GM12878 (cell line): ENCODE results near the gene UBASH3A. TPM values are rescaled to one million over a fixed set of nuclear protein-coding genes. Genes with fewer than 3 reads are reported as not detected.

Experiments
- ATAC-seq: fragments of 200-7000 bp; cut with Tn5 transposase; 3 replicates; pipeline ENCODE4 v1.9.1; 2020; ENCODE audit warnings: mild to moderate bottlenecking, moderate library complexity
- BruUV-seq: library from RNA; stranded (reverse); fragments of 400-500 nt; replicated peaks from 2 replicates; lab custom pipeline; 2021; lab: Mats Ljungman, UMichigan
- CTCF ChIA-PET: fragments of 300-600 bp; sonication (Branson Sonifier 250); formaldehyde crosslinking; extraction: SDS; loops from one replicate; lab custom pipeline; 2021; ENCODE audit warnings: inconsistent platforms; lab: Yijun Ruan, JAX
- POLR2A ChIA-PET: fragments of 350-600 bp; formaldehyde crosslinking; extraction: SDS; loops from one replicate; lab custom pipeline; 2021; ENCODE audit warnings: inconsistent platforms; lab: Charles Lee
- RAD21 ChIA-PET: fragments of 300-600 bp; sonication (Branson Sonifier 250); formaldehyde crosslinking; loops from one replicate; lab custom pipeline; 2023; ENCODE audit warnings: antibody characterized with exemption; ENCODE audit not compliant: unreplicated experiment; lab: Charles Lee
- SMC1A ChIA-PET: fragments of 300-600 bp; sonication (Branson Sonifier 250); formaldehyde crosslinking; loops from one replicate; lab custom pipeline; 2023; ENCODE audit not compliant: unreplicated experiment, uncharacterized antibody; lab: Charles Lee
- DNase-seq: peaks from one replicate; pipeline ENCODE4 v3.0.0-alpha.2; 2011; ENCODE audit warnings: low read depth, low spot score
- FAIRE-seq: peaks from 3 replicates; lab custom pipeline; 2011; peaks lifted over from hg19 to GRCh38; lab: Jason Lieb, UNC
- H2AFZ ChIP-seq: 2 replicates; pipeline ENCODE4 v1.6.0; 2011; ENCODE audit warnings: low read depth, low read length, control low read depth; ENCODE audit not compliant: control insufficient read depth
- H3K27ac ChIP-seq: 2 replicates; pipeline ENCODE4 v1.5.1; 2011; ENCODE audit warnings: control low read depth; ENCODE audit not compliant: control insufficient read depth, insufficient read depth
- H3K27me3 ChIP-seq, 2 experiments: replicated peaks in 1 of 2; 2 replicates each; pipeline versions ENCODE4 v1.6.0 to v1.6.1; 2011; ENCODE audit warnings: low read length in 1 of 2; ENCODE audit not compliant: control insufficient read depth in 2 of 2, insufficient read depth in 2 of 2
- H3K36me3 ChIP-seq, 2 experiments: 2 replicates each; pipeline ENCODE4 v1.5.1; 2011; ENCODE audit warnings: low read length in 1 of 2; ENCODE audit not compliant: control insufficient read depth in 2 of 2, insufficient read depth in 2 of 2
- H3K4me1 ChIP-seq: 2 replicates; pipeline ENCODE4 v1.6.1; 2011; ENCODE audit warnings: mild to moderate bottlenecking, low read length, moderate library complexity, mixed read lengths; ENCODE audit not compliant: control insufficient read depth, insufficient read depth
- H3K4me2 ChIP-seq: 2 replicates; pipeline ENCODE4 v1.6.0; 2011; ENCODE audit warnings: control low read depth; ENCODE audit not compliant: control insufficient read depth, insufficient read depth
- H3K4me3 ChIP-seq: fragments of 200-600 bp; sonication (generic); 2 replicates; pipeline ENCODE4 v1.5.1; 2016
- H3K79me2 ChIP-seq: 2 replicates; pipeline ENCODE4 v1.6.0; 2011; ENCODE audit warnings: low read length; ENCODE audit not compliant: control insufficient read depth, insufficient read depth
- H3K9ac ChIP-seq: 2 replicates; pipeline ENCODE4 v1.8.0; 2011; ENCODE audit warnings: low read length, control low read depth, mixed read lengths; ENCODE audit not compliant: control insufficient read depth, insufficient read depth
- H3K9me3 ChIP-seq: replicated peaks from 3 replicates; pipeline ENCODE4 v1.5.1; 2011; ENCODE audit warnings: mild to moderate bottlenecking, low read length; ENCODE audit not compliant: control insufficient read depth, insufficient read depth
- H4K20me1 ChIP-seq: 2 replicates; pipeline ENCODE4 v1.6.0; 2011; ENCODE audit not compliant: control insufficient read depth, insufficient read depth
- BCL3 ChIP-seq: IDR thresholded peaks from 2 replicates; pipeline ENCODE4 v1.6.1; 2011; ENCODE audit warnings: borderline replicate concordance, low read depth, mild to moderate bottlenecking, moderate library complexity, low read length; ENCODE audit not compliant: insufficient read depth, poor library complexity, severe bottlenecking
- USF2 ChIP-seq: IDR thresholded peaks from 2 replicates; pipeline ENCODE4 v1.6.1; 2011; ENCODE audit warnings: low read depth, low read length, improper control_type of control experiment, borderline replicate concordance
- WGBS: methylation state at CpG from one replicate; pipeline ENCODE4 v1.1.6; 2016; ENCODE audit warnings: low lambda C conversion rate; ENCODE audit not compliant: insufficient replicate concordance, insufficient coverage; ENCODE audit errors: missing lambda C conversion rate; 5-methylcytosine and 5-hydroxymethylcytosine counted together
- in situ Hi-C: fragments of 300-500 bp; cut with MboI; formaldehyde crosslinking; loops from 9 replicates; pipeline ENCODE4 v1.14.3; 2018; ENCODE audit warnings: mixed read lengths
- intact Hi-C: fragments of 100-400 bp; cut with micrococcal nuclease; formaldehyde crosslinking; loops from one replicate; pipeline ENCODE4 v1.14.2; 2022; ENCODE audit not compliant: unreplicated experiment
- polyA plus RNA-seq, 11 experiments: library from polyadenylated mRNA; depleted of rRNA in 4 of 11; unstranded in 6 of 11; stranded (reverse) in 5 of 11; fragments of >200 nt; fragmentation: Nextera tagmentation in 4 of 11; fragmentation: Illumina TruSeq in 1 of 11; extraction: Ambion mirVana in 4 of 11; extraction: Trizol in 1 of 11; gene quantifications; 1 replicate in 1 of 11; 2 replicates in 10 of 11; pipeline versions ENCODE4 v1.2.1 to v1.2.3, GENCODE V29; 2011 to 2016; ENCODE audit warnings: inconsistent platforms in 2 of 11, missing spikeins in 2 of 11, low read depth in 1 of 11
- total RNA-seq, 4 experiments: library from RNA; depleted of rRNA in 3 of 4; stranded (reverse); fragments of >200 nt in 3 of 4; fragmentation: Illumina TruSeq in 1 of 4; extraction: Trizol in 1 of 4; gene quantifications; 2 replicates each; pipeline versions ENCODE4 v1.2.1 to v1.2.3, GENCODE V29; 2013 to 2021

Gene UBASH3A
- total and polyA plus RNA-seq, 10 of the 15 experiments (the other 5 are each of a cell fraction or from before 2014, with no cell fraction given), result 0.04 to 0.39 (median 0.23) TPM; not detected in 1

DNA sequence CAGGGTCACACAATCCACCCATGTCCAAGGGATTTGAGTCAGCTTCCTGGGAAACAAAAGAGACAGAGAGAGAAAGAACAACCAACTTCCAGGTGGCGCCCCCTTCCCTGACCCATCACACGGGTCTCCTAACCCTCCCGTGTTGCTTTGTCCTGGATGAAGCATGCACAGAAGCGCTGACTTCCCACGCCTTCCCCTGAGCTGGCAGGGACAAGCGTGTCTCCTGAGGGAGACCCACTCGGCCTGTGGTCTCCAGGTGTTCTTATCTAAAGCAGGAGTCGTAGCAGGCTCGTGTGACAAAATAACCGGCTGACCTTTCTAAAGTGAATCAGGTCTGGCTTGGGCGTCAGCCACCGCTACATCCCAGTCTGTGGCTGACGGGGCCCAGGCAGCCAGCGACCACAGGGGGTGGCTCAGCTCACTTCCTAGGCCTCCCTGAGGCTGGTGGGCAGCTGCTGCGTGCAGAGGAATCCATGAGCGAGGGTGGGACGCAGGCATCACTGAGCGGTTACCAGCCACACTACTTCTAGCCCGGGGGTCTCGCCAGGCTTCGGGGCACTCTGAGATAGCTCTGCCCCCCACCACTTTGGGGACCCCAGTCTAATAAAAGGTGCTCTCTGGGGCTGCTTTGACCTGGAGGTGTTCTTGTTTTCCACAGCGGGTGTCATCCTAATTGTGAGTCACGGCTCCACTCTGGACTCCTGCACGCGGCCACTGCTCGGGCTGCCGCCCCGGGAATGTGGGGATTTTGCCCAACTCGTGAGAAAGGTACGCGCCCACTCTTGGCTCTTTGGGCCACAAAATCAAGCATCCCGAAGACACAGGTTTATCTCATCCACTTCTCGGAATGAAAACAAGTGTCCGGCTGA is 40.4 kb downstream of the UBASH3A start:
- Histone ChIP-seq H3K4me1 (peaks cover 24% of the 10 kb centered on the region), H4K20me1 (no peaks in the 10 kb centered on the region), H3K36me3 (no peaks in the 10 kb centered on the region), H3K79me2 (no peaks in the 10 kb centered on the region), H3K27me3 (no peaks in the 10 kb centered on the region), H3K4me2 (no peak overlapping the region), H3K9me3 (no peaks in the 10 kb centered on the region), H3K9ac (no peak overlapping the region), H3K4me3 (no peak overlapping the region), H2AFZ (no peak overlapping the region), H3K27ac (no peak overlapping the region)
- DNase-seq (no peak), ATAC-seq (no peak), FAIRE-seq (no peak)
- TF ChIP-seq USF2, result no peak
- peak; percentile 31 for TF ChIP-seq BCL3
- ChIA-PET CTCF (no interaction called here), POLR2A (no interaction called here), RAD21 (interaction anchor here (0.9 to 5.9 kb wide), 4 partner anchors 21 to 69 kb away, joined by 3 to 81 read pairs (median 3); no protein-coding TSS in a partner anchor), SMC1A (interaction anchor here (0.8 to 1.6 kb wide), 2 partner anchors 25 to 133 kb away, joined by 3 to 5 read pairs; no protein-coding TSS in a partner anchor)
- intact Hi-C loops, result loop anchor here (5.0 kb wide), 1 partner anchor 67 kb away; no protein-coding TSS in a partner anchor
- BruUV-seq, result no TSS peak
- in situ Hi-C loops, result no loop called here
- 70% methylated on average over 33 of the region's 34 CpGs for WGBS
